Measurements from ENCODE around the gene LAMA3.

The LAMA3 gene

GRCh38 chr18:23990474-23991410, 301.5 kb downstream of the LAMA3 start:
- DNase-seq (ENCODE audit: low read depth), result no peak
- H3K4me3 ChIP-seq (ENCODE audit: low read length), result no peak overlapping the region
- TF ChIP-seq CTCF (conservative IDR thresholded peaks at IDR 0.05; ENCODE audit: low read depth, low read length), result no peak

- TF ChIP-seq CTCF (conservative IDR thresholded peaks at IDR 0.05; ENCODE audit: low read depth, low read length), result no peak
- peak; percentile 99 for DNase-seq (ENCODE audit: low read depth)
- H3K4me3 ChIP-seq (ENCODE audit: low read length), result peak overlapping the region; percentile 26
Observed at GRCh38 chr18:23992089-23992940, 303.1 kb downstream of the LAMA3 start.

GRCh38 chr18:23992941-23993280, 303.7 kb downstream of the LAMA3 start:
- TF ChIP-seq CTCF (conservative IDR thresholded peaks at IDR 0.05; ENCODE audit: low read depth, low read length), result no peak
- DNase-seq (ENCODE audit: low read depth), result no peak
- H3K4me3 ChIP-seq (ENCODE audit: low read length), result peak overlapping the region; percentile 26

GRCh38 chr18:23994361-23994902, 305.2 kb downstream of the LAMA3 start:
- DNase-seq (ENCODE audit: low read depth), result peak; percentile 100
- peak overlapping the region; percentile 19 for H3K4me3 ChIP-seq (ENCODE audit: low read length)
- TF ChIP-seq CTCF (conservative IDR thresholded peaks at IDR 0.05; ENCODE audit: low read depth, low read length), result no peak

- DNase-seq (ENCODE audit: low read depth), result no peak
- H3K4me3 ChIP-seq (ENCODE audit: low read length), result no peak overlapping the region
- no peak for TF ChIP-seq CTCF (conservative IDR thresholded peaks at IDR 0.05; ENCODE audit: low read depth, low read length)
Observed at GRCh38 chr18:23995180-23995579, 305.9 kb downstream of the LAMA3 start.

GRCh38 chr18:23998018-23998417, 308.8 kb downstream of the LAMA3 start:
- DNase-seq (ENCODE audit: low read depth), result no peak
- TF ChIP-seq CTCF (conservative IDR thresholded peaks at IDR 0.05; ENCODE audit: low read depth, low read length), result no peak
- H3K4me3 ChIP-seq (ENCODE audit: low read length), result no peak overlapping the region

Measured in retinal pigment epithelial cell (primary cell).